Psoas muscle (tissue), 8 donors: ENCODE results near the gene XAF1. TPM values are rescaled to one million over a fixed set of nuclear protein-coding genes. Genes with fewer than 3 reads are reported as not detected.
"Not testable (repeated sequence)": the region's sequence is repeated elsewhere in the genome, so short reads cannot be mapped to it uniquely, and the experiment has no call there.

Experiments
- ATAC-seq, 4 donors: fragments of 200-7000 bp; cut with Tn5 transposase; one replicate each; pipeline ENCODE4 v1.9.1; 2020; ENCODE audit warnings: moderate library complexity in 3 of 4, mild to moderate bottlenecking in 2 of 4
- DNase-seq, 2 donors: peaks; one replicate each; pipeline ENCODE4 v3.0.0-alpha.2; 2020
- H3K27ac ChIP-seq: fragments of 200-600 bp; one replicate; pipeline ENCODE4 v1.8.0; 2022
- H3K27me3 ChIP-seq, 3 donors: fragments of 200-600 bp in 1 of 3; one replicate each; pipeline versions ENCODE4 v1.6.1 to v1.8.0; 2013 to 2022; ENCODE audit warnings: low read length in 2 of 3, mild to moderate bottlenecking in 2 of 3, moderate library complexity in 1 of 3; ENCODE audit not compliant: insufficient read depth in 3 of 3
- H3K36me3 ChIP-seq, 2 donors: fragments of 200-600 bp in 1 of 2; one replicate each; pipeline versions ENCODE4 v1.6.1 to v1.8.0; 2013 to 2022; ENCODE audit warnings: low read depth in 1 of 2, mild to moderate bottlenecking in 1 of 2, moderate library complexity in 1 of 2; ENCODE audit not compliant: insufficient read depth in 1 of 2
- H3K4me1 ChIP-seq: fragments of 200-600 bp; one replicate; pipeline ENCODE4 v1.8.0; 2022
- H3K4me3 ChIP-seq: fragments of 200-600 bp; one replicate; pipeline ENCODE4 v1.8.0; 2022; ENCODE audit warnings: mild to moderate bottlenecking
- H3K9me3 ChIP-seq: fragments of 200-600 bp; one replicate; pipeline ENCODE4 v1.8.0; 2022
- CTCF ChIP-seq: fragments of 200-600 bp; IDR thresholded peaks from one replicate; pipeline ENCODE4 v1.8.0; 2022; ENCODE audit warnings: antibody characterized with exemption
- WGBS, 3 donors: extraction: QIAGEN DNeasy Blood & Tissue Kit; methylation state at CpG; one replicate each; pipeline versions ENCODE4 v1.1.6 to v1.1.7; 2013; 5-methylcytosine and 5-hydroxymethylcytosine counted together
- intact Hi-C, 2 donors: fragments of 100-400 bp; cut with DNase I; formaldehyde crosslinking; loops; one replicate each; pipeline versions ENCODE4 v1.11.0 to v1.14.2; 2022
- polyA plus RNA-seq, 3 donors: library from polyadenylated mRNA; stranded (reverse); fragments of 200-250 nt; gene quantifications; one replicate each; pipeline ENCODE4 v1.2.3, GENCODE V29; 2013
- total RNA-seq, 4 donors: library from RNA; stranded (reverse); fragmentation: NEBNext Ultra II Directional in 2 of 4; extraction: Animal tissue kit (Norgen Biotek cat#: 25700) in 2 of 4; gene quantifications; one replicate each; pipeline versions ENCODE4 v1.2.1 to v1.2.4, GENCODE V29; 2021 to 2023
- donor health status: healthy with polysubstance abuse.
- donor health status: DM: no; HTN: no; CAD: no; lungs with moderate emphysema.
- donor health status: Bipolar disorder and iron deficiency.
- donor health status: healthy.
- donor health status: DM: yes; HTN: yes; CAD: no.
- donor health status: DM: no; HTN: no; CAD: no.
- donor health status: DM: no; HTN: no; CAD: no.
- donor health status: DM: yes; HTN: yes; CAD: no.

XAF1 gene
- total and polyA plus RNA-seq, 7 donors, result 3.7 to 14.0 (median 7.4) TPM

GRCh38 chr17:6768447-6768846, 12.6 kb downstream of the XAF1 start:
- ATAC-seq, result no peak
- no peak for DNase-seq
- Histone ChIP-seq H3K4me1 (no peaks in the 10 kb centered on the region), H3K9me3 (peaks cover 12% of the 10 kb centered on the region), H3K36me3 (peaks cover 10 to 81% of the 10 kb centered on the region in 2 donors), H3K27ac (no peak overlapping the region), H3K27me3 (peaks cover 0 to 2% (median 0%) of the 10 kb centered on the region in 3 donors), H3K4me3 (no peak overlapping the region)
- TF ChIP-seq CTCF, result no peak
- 91 to 97% (median 92%) methylated on average over 2 of the region's 2 CpGs for WGBS, 3 donors
- intact Hi-C loops, result no loop called here

GRCh38 chr17:6772016-6772415, 16.2 kb downstream of the XAF1 start:
- Histone ChIP-seq H3K9me3 (peaks cover 22% of the 10 kb centered on the region), H3K27ac (no peak overlapping the region), H3K27me3 (peaks cover 0 to 27% (median 8%) of the 10 kb centered on the region in 3 donors), H3K4me3 (no peak overlapping the region), H3K4me1 (no peaks in the 10 kb centered on the region), H3K36me3 (peaks cover 10 to 61% of the 10 kb centered on the region in 2 donors)
- no peak for TF ChIP-seq CTCF
- no peak for ATAC-seq
- DNase-seq, result no peak
- 90 to 94% (median 91%) methylated on average over 1 of the region's 1 CpG for WGBS, 3 donors
- intact Hi-C loops, result no loop called here

GRCh38 chr17:6774906-6775305, 19.1 kb downstream of the XAF1 start:
- H3K4me3 ChIP-seq, H3K27ac ChIP-seq, ATAC-seq, H3K4me1 ChIP-seq, intact Hi-C loops, DNase-seq: not testable (repeated sequence)
- WGBS, 3 donors, result 93 to 95% (median 95%) methylated on average over 8 of the region's 8 CpGs
- peaks cover 0 to 36% (median 8%) of the 10 kb centered on the region in 3 donors for H3K27me3 ChIP-seq
- H3K9me3 ChIP-seq, result peaks cover 11% of the 10 kb centered on the region
- peaks cover 7 to 35% of the 10 kb centered on the region in 2 donors for H3K36me3 ChIP-seq

- Histone ChIP-seq H3K36me3 (peaks cover 5 to 28% of the 10 kb centered on the region in 2 donors), H3K27me3 (peaks cover 0 to 36% (median 10%) of the 10 kb centered on the region in 3 donors), H3K9me3 (peaks cover 11% of the 10 kb centered on the region), H3K4me3 (no peak within 1 kb of the TSS), H3K4me1 (no peaks in the 10 kb centered on the region), H3K27ac (no peak within 1 kb of the TSS)
- no peak for ATAC-seq
- no peak for TF ChIP-seq CTCF
- intact Hi-C loops, result no loop called here
- 1 to 2% (median 2%) methylated on average over 27 to 49 of the region's 49 CpGs for WGBS, 3 donors
- no peak for DNase-seq
These were observed 20.1 kb downstream of the XAF1 start, which contains the start of gene FBXO39 for GRCh38 chr17:6775871-6776405. Gene FBXO39 (plus strand): TSS chr17:6776215. CDS start chr17:6779869, 3,654 bp downstream.

- Histone ChIP-seq H3K36me3 (no peaks in the 10 kb centered on the region), H3K9me3 (no peaks in the 10 kb centered on the region), H3K4me3 (no peak overlapping the region), H3K27ac (no peak overlapping the region), H3K4me1 (no peaks in the 10 kb centered on the region), H3K27me3 (peaks cover 0 to 39% (median 12%) of the 10 kb centered on the region in 3 donors)
- 56 to 78% (median 65%) methylated on average over 2 of the region's 2 CpGs for WGBS, 3 donors
- intact Hi-C loops, result no loop called here
- no peak for ATAC-seq
- no peak for TF ChIP-seq CTCF
- DNase-seq, result no peak
These were observed 23.6 kb downstream of the XAF1 start for GRCh38 chr17:6779411-6779810.
